MV-4-11 (cell line): Measurements from ENCODE around the gene AKAP8L.
"Not testable (repeated sequence)": the region's sequence is repeated elsewhere in the genome, so short reads cannot be mapped to it uniquely, and the experiment has no call there.

ENCODE experiments used
- DNase-seq: peaks from one replicate; lab custom pipeline; 2025; lab: John Stamatoyannopoulos, UW

Gene AKAP8L

GRCh38 chr19:15419413-15420025 is 731 bp upstream of the AKAP8L start:
- no peak for DNase-seq

- DNase-seq = no peak
Observed at GRCh38 chr19:15418231-15418578, 583 bp downstream of the AKAP8L start.

GRCh38 chr19:15417699-15418098 is 1.1 kb downstream of the AKAP8L start:
- no peak for DNase-seq

GRCh38 chr19:15412832-15413231 is 6.0 kb downstream of the AKAP8L start:
- no peak for DNase-seq

GRCh38 chr19:15411351-15411750 is 7.4 kb downstream of the AKAP8L start:
- DNase-seq = not testable (repeated sequence)

- DNase-seq = no peak
Observed at GRCh38 chr19:15404780-15405211, 14.0 kb downstream of the AKAP8L start.

- no peak for DNase-seq
Observed at GRCh38 chr19:15404097-15404779, 14.6 kb downstream of the AKAP8L start.

GRCh38 chr19:15403151-15403531 is 15.6 kb downstream of the AKAP8L start:
- DNase-seq = no peak

GRCh38 chr19:15402411-15403150 is 16.2 kb downstream of the AKAP8L start:
- no peak for DNase-seq

GRCh38 chr19:15401397-15401710 is 17.4 kb downstream of the AKAP8L start:
- no peak for DNase-seq

- no peak for DNase-seq
Observed at GRCh38 chr19:15400521-15401396, 18.0 kb downstream of the AKAP8L start.

- no peak for DNase-seq
Observed at GRCh38 chr19:15399635-15400034, 19.2 kb downstream of the AKAP8L start.

- no peak for DNase-seq
Observed at GRCh38 chr19:15399234-15399515, 19.6 kb downstream of the AKAP8L start.

GRCh38 chr19:15398501-15399233 is 20.1 kb downstream of the AKAP8L start:
- DNase-seq = no peak

- no peak for DNase-seq
Observed at GRCh38 chr19:15397782-15398181, 21.0 kb downstream of the AKAP8L start.

- DNase-seq = no peak
Observed at GRCh38 chr19:15397236-15397635, 21.6 kb downstream of the AKAP8L start.

GRCh38 chr19:15396436-15396835 is 22.4 kb downstream of the AKAP8L start:
- DNase-seq = no peak

- not testable (repeated sequence) for DNase-seq
Observed at GRCh38 chr19:15395251-15395650, 23.5 kb downstream of the AKAP8L start.

GRCh38 chr19:15394426-15394825 is 24.4 kb downstream of the AKAP8L start:
- DNase-seq = no peak

GRCh38 chr19:15393963-15394362 is 24.8 kb downstream of the AKAP8L start:
- no peak for DNase-seq

GRCh38 chr19:15390814-15391213 is 28.0 kb downstream of the AKAP8L start:
- DNase-seq = peak; percentile 47

- DNase-seq = no peak
Observed at GRCh38 chr19:15381864-15382263, 36.9 kb downstream of the AKAP8L start.
